ENCODE results near the gene WWOX. TPM values are rescaled to one million over a fixed set of nuclear protein-coding genes. Genes with fewer than 3 reads are reported as not detected.

The WWOX gene
- polyA plus RNA-seq, 6 donors from 2014 or later = 9.1 to 17.0 (median 12.5) TPM

- ATAC-seq (ENCODE audit: low read depth in 2 of 2) (no peak), DNase-seq (no peak)
- Mint-ChIP-seq H3K4me3 (no peak overlapping the region), H3K27ac (no peak overlapping the region), H3K4me1 (peaks cover 0 to 12% (median 11%) of the 10 kb centered on the region in 3 donors), H3K27me3 (no peaks in the 10 kb centered on the region), H3K36me3 (peaks cover 0 to 8% of the 10 kb centered on the region in 2 donors), H3K9me3 (peaks cover 0 to 2% (median 0%) of the 10 kb centered on the region in 7 donors)
These were observed 96.3 kb downstream of the WWOX start for GRCh38 chr16:78195797-78196196.

GRCh38 chr16:78196502-78196901, 97.0 kb downstream of the WWOX start:
- ATAC-seq (ENCODE audit: low read depth in 2 of 2) (no peak), DNase-seq (no peak)
- no peaks in the 10 kb centered on the region for H3K27me3 Mint-ChIP-seq
- peaks cover 0 to 12% (median 11%) of the 10 kb centered on the region in 3 donors for H3K4me1 Mint-ChIP-seq
- no peak overlapping the region for H3K4me3 Mint-ChIP-seq
- H3K27ac Mint-ChIP-seq = no peak overlapping the region
- peaks cover 0 to 2% (median 0%) of the 10 kb centered on the region in 7 donors for H3K9me3 Mint-ChIP-seq
- peaks cover 0 to 8% of the 10 kb centered on the region in 2 donors for H3K36me3 Mint-ChIP-seq

- peak overlapping the region in 2 of 6 donors; percentile 5 to 21 for H3K27ac Mint-ChIP-seq
- H3K9me3 Mint-ChIP-seq = no peaks in the 10 kb centered on the region
- H3K36me3 Mint-ChIP-seq = peaks cover 0 to 8% of the 10 kb centered on the region in 2 donors
- ATAC-seq (ENCODE audit: low read depth in 2 of 2) = no peak
- H3K4me1 Mint-ChIP-seq = peaks cover 0 to 12% (median 11%) of the 10 kb centered on the region in 3 donors
- H3K4me3 Mint-ChIP-seq = no peak overlapping the region
- H3K27me3 Mint-ChIP-seq = no peaks in the 10 kb centered on the region
- DNase-seq = no peak
These were observed 98.8 kb downstream of the WWOX start for GRCh38 chr16:78198288-78198687.

GRCh38 chr16:78199325-78200022, 100.0 kb downstream of the WWOX start:
- Mint-ChIP-seq H3K27me3 (no peaks in the 10 kb centered on the region), H3K27ac (no peak overlapping the region), H3K4me3 (no peak overlapping the region), H3K36me3 (peaks cover 0 to 8% of the 10 kb centered on the region in 2 donors), H3K4me1 (peaks cover 0 to 12% (median 10%) of the 10 kb centered on the region in 3 donors), H3K9me3 (no peaks in the 10 kb centered on the region)
- DNase-seq = no peak
- no peak for ATAC-seq (ENCODE audit: low read depth in 2 of 2)

GRCh38 chr16:78200023-78200389, 100.6 kb downstream of the WWOX start:
- H3K4me1 Mint-ChIP-seq = peaks cover 0 to 12% (median 5%) of the 10 kb centered on the region in 3 donors
- no peak overlapping the region for H3K27ac Mint-ChIP-seq
- H3K27me3 Mint-ChIP-seq = no peaks in the 10 kb centered on the region
- DNase-seq (no peak), ATAC-seq (ENCODE audit: low read depth in 2 of 2) (no peak)
- peaks cover 0 to 8% of the 10 kb centered on the region in 2 donors for H3K36me3 Mint-ChIP-seq
- H3K9me3 Mint-ChIP-seq = no peaks in the 10 kb centered on the region
- no peak overlapping the region for H3K4me3 Mint-ChIP-seq

GRCh38 chr16:78200623-78201096, 101.2 kb downstream of the WWOX start:
- Mint-ChIP-seq H3K4me3 (no peak overlapping the region), H3K4me1 (peaks cover 0 to 5% (median 0%) of the 10 kb centered on the region in 3 donors), H3K27ac (no peak overlapping the region)

GRCh38 chr16:78205506-78205905, 106.1 kb downstream of the WWOX start:
- H3K27ac Mint-ChIP-seq = no peak overlapping the region
- no peaks in the 10 kb centered on the region for H3K36me3 Mint-ChIP-seq
- H3K4me3 Mint-ChIP-seq = no peak overlapping the region
- no peak for DNase-seq
- no peaks in the 10 kb centered on the region for H3K27me3 Mint-ChIP-seq
- H3K9me3 Mint-ChIP-seq = peaks cover 0 to 5% (median 0%) of the 10 kb centered on the region in 7 donors
- no peaks in the 10 kb centered on the region for H3K4me1 Mint-ChIP-seq
- no peak for ATAC-seq (ENCODE audit: low read depth in 2 of 2)

More at GRCh38 chr16:78200623-78201096, 101.2 kb downstream of the WWOX start:
- no peak for DNase-seq
- peaks cover 0 to 8% of the 10 kb centered on the region in 2 donors for H3K36me3 Mint-ChIP-seq
- ATAC-seq (ENCODE audit: low read depth in 2 of 2) = no peak
- peaks cover 0 to 4% (median 0%) of the 10 kb centered on the region in 7 donors for H3K9me3 Mint-ChIP-seq
- H3K27me3 Mint-ChIP-seq = no peaks in the 10 kb centered on the region

- Mint-ChIP-seq H3K27ac (no peak overlapping the region), H3K27me3 (no peaks in the 10 kb centered on the region), H3K4me1 (no peaks in the 10 kb centered on the region), H3K36me3 (peaks cover 0 to 5% of the 10 kb centered on the region in 2 donors), H3K4me3 (no peak overlapping the region), H3K9me3 (peaks cover 0 to 5% (median 0%) of the 10 kb centered on the region in 7 donors)
- ATAC-seq (ENCODE audit: low read depth in 2 of 2) (no peak), DNase-seq (no peak)
These were observed 107.3 kb downstream of the WWOX start for GRCh38 chr16:78206623-78207223.

- H3K27ac Mint-ChIP-seq = peak overlapping the region in 1 of 6 donors; percentile 27
These were observed 110.7 kb downstream of the WWOX start for GRCh38 chr16:78209951-78210661.

GRCh38 chr16:78211020-78211599, 111.7 kb downstream of the WWOX start:
- peaks cover 6 to 12% of the 10 kb centered on the region in 2 donors for H3K36me3 Mint-ChIP-seq
- no peak overlapping the region for H3K4me3 Mint-ChIP-seq
- H3K27ac Mint-ChIP-seq = no peak overlapping the region
- no peaks in the 10 kb centered on the region for H3K27me3 Mint-ChIP-seq
- H3K9me3 Mint-ChIP-seq = peaks cover 0 to 10% (median 4%) of the 10 kb centered on the region in 7 donors
- DNase-seq = no peak
- no peak for ATAC-seq (ENCODE audit: low read depth in 2 of 2)
- H3K4me1 Mint-ChIP-seq = peaks cover 5 to 14% (median 11%) of the 10 kb centered on the region in 3 donors

More at GRCh38 chr16:78209951-78210661, 110.7 kb downstream of the WWOX start:
- no peak for DNase-seq
- Mint-ChIP-seq H3K4me3 (no peak overlapping the region), H3K9me3 (peaks cover 0 to 11% (median 3%) of the 10 kb centered on the region in 7 donors), H3K27me3 (no peaks in the 10 kb centered on the region), H3K36me3 (peaks cover 2 to 10% of the 10 kb centered on the region in 2 donors), H3K4me1 (peaks cover 5 to 11% (median 8%) of the 10 kb centered on the region in 3 donors)
- no peak for ATAC-seq (ENCODE audit: low read depth in 2 of 2)

GRCh38 chr16:78211946-78212345, 112.5 kb downstream of the WWOX start:
- H3K27me3 Mint-ChIP-seq = no peaks in the 10 kb centered on the region
- DNase-seq = no peak
- no peak for ATAC-seq (ENCODE audit: low read depth in 2 of 2)

GRCh38 chr16:78212674-78213073, 113.2 kb downstream of the WWOX start:
- H3K36me3 Mint-ChIP-seq = peaks cover 12 to 13% of the 10 kb centered on the region in 2 donors
- no peak overlapping the region for H3K4me3 Mint-ChIP-seq
- no peak overlapping the region for H3K27ac Mint-ChIP-seq
- no peak for DNase-seq
- H3K4me1 Mint-ChIP-seq = peaks cover 5 to 14% (median 11%) of the 10 kb centered on the region in 3 donors
- ATAC-seq (ENCODE audit: low read depth in 2 of 2) = no peak
- H3K9me3 Mint-ChIP-seq = peaks cover 0 to 14% (median 4%) of the 10 kb centered on the region in 7 donors
- H3K27me3 Mint-ChIP-seq = no peaks in the 10 kb centered on the region

More at GRCh38 chr16:78211946-78212345, 112.5 kb downstream of the WWOX start:
- no peak overlapping the region for H3K4me3 Mint-ChIP-seq
- no peak overlapping the region for H3K27ac Mint-ChIP-seq
- peaks cover 0 to 11% (median 4%) of the 10 kb centered on the region in 7 donors for H3K9me3 Mint-ChIP-seq
- H3K36me3 Mint-ChIP-seq = peaks cover 8 to 12% of the 10 kb centered on the region in 2 donors
- peaks cover 5 to 14% (median 11%) of the 10 kb centered on the region in 3 donors for H3K4me1 Mint-ChIP-seq

GRCh38 chr16:78213751-78214150, 114.3 kb downstream of the WWOX start:
- peak overlapping the region in 1 of 8 donors; percentile 17 for H3K4me3 Mint-ChIP-seq
- peaks cover 0 to 14% (median 4%) of the 10 kb centered on the region in 7 donors for H3K9me3 Mint-ChIP-seq

More at GRCh38 chr16:78213751-78214150, 114.3 kb downstream of the WWOX start:
- H3K27ac Mint-ChIP-seq = no peak overlapping the region
- no peaks in the 10 kb centered on the region for H3K27me3 Mint-ChIP-seq
- H3K4me1 Mint-ChIP-seq = peaks cover 5 to 14% (median 11%) of the 10 kb centered on the region in 3 donors
- DNase-seq (no peak), ATAC-seq (ENCODE audit: low read depth in 2 of 2) (no peak)
- H3K36me3 Mint-ChIP-seq = peaks cover 12 to 13% of the 10 kb centered on the region in 2 donors

Data from naive B cell (primary cell).